Astrocyte of the cerebellum (primary cell): Measurements from ENCODE around the gene CAMTA1.

Experiments
- DNase-seq: peaks from one replicate; pipeline ENCODE4 v3.0.0-alpha.2; 2011; ENCODE audit warnings: low read depth
- H3K4me3 ChIP-seq: 2 replicates; pipeline ENCODE4 v1.5.1; 2011; ENCODE audit warnings: mild to moderate bottlenecking, low read depth, low read length, moderate library complexity
- in situ Hi-C: cut with HindIII; loops from 2 replicates; pipeline ENCODE4 v1.10.0; 2017; ENCODE audit warnings: low sequenced_read_pairs
- TF ChIP-seq, protein P1 (sequence below): IDR thresholded peaks from 2 replicates; pipeline ENCODE4 v1.5.1; 2012; ENCODE audit warnings: low read length, low read depth, moderate library complexity, mild to moderate bottlenecking; ENCODE audit errors: missing control alignments

Gene CAMTA1

DNA sequence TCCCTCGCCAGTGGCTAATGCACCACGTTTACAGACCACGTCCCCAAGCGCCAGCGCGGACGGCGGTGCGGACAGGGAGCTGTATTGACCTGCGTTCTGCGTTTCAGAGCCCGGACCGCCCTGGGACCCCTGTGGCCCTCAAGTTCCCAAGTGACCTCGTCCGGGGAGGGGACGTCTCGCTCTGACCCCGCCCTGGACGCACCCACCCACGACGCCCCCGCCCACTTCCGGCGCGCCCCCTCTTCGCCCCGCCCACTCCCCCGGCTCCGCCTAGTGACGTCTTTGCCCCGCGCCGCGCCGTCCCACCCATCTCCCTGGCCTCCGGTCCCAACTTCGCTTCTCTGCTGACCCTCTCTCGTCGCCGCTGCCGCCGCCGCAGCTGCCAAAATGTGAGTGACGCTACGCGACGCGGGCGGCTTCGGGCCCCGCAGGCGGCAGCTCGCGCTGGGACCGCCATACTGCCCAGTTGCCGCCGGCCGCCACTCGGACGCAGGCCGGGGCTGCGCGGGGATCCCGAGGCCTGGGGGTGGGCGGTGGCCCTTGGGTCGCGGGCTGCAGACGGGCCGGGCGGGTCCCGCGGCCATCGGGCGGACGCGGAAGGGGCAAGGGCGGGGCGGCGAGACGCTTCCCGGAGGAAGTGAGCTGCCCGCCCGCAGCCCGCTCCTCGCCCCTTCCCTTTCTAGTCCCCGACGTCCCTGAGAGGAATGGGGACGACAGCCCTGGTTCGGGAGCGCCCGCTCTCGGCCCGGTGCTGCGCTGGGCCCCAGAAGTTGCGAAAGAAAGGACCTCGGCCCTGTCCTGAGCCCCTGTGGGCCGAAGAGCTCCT, 986.0 kb downstream of the CAMTA1 start, which contains the start of gene VAMP3:
VAMP3 (plus strand) TSS at position 300 of the 826 bp plus-strand sequence; CDS start at position 388, 88 bp downstream.
- TF ChIP-seq, protein P1, sequence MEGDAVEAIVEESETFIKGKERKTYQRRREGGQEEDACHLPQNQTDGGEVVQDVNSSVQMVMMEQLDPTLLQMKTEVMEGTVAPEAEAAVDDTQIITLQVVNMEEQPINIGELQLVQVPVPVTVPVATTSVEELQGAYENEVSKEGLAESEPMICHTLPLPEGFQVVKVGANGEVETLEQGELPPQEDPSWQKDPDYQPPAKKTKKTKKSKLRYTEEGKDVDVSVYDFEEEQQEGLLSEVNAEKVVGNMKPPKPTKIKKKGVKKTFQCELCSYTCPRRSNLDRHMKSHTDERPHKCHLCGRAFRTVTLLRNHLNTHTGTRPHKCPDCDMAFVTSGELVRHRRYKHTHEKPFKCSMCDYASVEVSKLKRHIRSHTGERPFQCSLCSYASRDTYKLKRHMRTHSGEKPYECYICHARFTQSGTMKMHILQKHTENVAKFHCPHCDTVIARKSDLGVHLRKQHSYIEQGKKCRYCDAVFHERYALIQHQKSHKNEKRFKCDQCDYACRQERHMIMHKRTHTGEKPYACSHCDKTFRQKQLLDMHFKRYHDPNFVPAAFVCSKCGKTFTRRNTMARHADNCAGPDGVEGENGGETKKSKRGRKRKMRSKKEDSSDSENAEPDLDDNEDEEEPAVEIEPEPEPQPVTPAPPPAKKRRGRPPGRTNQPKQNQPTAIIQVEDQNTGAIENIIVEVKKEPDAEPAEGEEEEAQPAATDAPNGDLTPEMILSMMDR: no peak
- in situ Hi-C loops: no loop called here

DNA sequence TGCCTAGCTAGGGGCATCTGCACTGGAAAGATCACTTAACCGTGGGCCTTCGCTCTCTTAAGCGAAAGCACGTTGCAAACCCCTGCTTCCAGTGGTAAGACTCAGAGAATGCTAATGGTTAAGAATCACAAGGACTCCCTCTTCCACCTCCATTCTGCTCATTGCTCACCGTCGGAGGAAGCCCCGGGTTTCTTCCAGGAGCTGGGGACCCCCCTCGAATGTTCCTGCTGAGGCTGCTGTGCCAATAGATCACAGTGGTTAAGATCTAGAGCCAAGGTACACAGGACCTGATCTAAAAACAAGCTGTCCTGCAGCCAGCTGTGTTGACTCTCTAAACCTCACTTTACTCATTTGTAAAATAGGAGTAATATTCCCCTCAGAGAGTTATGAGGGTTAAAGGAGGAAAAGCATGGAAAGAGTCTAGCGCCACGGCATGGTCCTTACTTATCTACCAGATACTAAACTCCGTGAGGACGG, 986.6 kb downstream of the CAMTA1 start:
- in situ Hi-C loops: no loop called here
- TF ChIP-seq, protein P1: no peak
- peak overlapping the region; percentile 90 for H3K4me3 ChIP-seq
- no peak for DNase-seq

More for the DNA sequence above, 986.0 kb downstream of the CAMTA1 start, which contains the start of gene VAMP3:
- H3K4me3 ChIP-seq: peak within 1 kb of the TSS; percentile 90
- DNase-seq: peak; percentile 22

DNA sequence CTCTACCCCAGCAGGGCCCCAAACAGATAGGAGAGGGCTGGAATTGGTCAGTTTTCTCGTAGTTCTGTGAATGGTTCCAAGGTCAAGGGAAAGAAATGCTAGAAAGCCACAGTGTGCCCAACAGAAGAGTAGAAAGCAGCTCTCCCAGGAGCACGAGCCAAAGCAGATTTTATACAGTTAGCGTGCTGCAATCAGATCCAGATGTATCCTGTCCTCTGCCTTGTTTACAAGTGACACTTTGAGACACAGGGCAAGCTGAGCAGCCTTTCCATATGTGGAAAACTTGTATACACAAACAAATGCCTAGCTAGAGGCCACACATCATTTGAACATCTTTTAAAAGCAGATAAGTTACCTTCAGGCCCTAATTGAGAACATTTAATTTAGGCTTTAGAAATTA, 992.3 kb downstream of the CAMTA1 start:
- TF ChIP-seq, protein P1: no peak
- no peak for DNase-seq
- no peak overlapping the region for H3K4me3 ChIP-seq
- in situ Hi-C loops: no loop called here

DNA sequence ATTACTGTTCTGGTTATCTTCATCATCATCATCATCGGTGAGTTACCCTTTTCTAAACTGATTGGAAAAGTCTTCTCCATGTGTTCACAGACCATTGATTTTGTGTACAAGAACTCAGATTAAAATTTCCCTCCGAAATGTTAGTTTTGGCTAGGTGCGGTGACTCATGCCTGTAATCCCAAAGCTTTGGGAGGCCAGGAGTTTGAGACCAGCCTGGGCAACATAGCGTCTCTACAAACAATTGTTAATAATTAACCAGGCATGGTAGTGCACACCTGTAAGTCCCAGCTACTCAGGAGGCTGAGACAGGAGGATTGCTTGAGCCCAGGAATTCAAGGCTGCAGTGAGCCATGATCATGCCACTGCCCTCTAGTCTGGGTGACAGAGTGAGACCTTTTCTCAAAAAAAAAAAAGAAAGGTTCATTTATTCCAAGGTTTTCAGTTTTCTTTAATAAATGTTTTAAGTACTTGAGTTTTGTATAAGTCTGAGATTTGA, 992.9 kb downstream of the CAMTA1 start:
- in situ Hi-C loops: no loop called here
- no peak overlapping the region for H3K4me3 ChIP-seq
- DNase-seq: no peak
- TF ChIP-seq, protein P1: no peak

DNA sequence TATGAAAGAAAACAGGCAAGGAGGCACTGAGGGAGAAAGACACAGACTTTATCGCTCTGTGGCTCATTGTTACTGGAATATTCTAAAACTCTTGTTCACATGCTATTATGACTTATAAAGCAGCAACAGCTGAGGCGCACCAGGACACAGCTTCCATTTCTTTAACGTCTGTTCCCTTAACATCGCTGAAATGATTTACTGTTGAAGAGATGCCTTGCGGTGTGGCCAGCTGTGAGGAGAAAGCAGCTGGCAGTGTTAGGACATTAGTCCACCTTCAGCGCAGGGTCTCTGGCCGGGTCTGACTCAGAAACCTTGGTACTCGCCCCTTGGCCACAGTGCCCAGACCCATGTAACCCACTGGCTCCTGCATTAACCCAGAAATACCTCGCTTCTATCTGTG, 995.7 kb downstream of the CAMTA1 start:
- DNase-seq: no peak
- in situ Hi-C loops: no loop called here
- no peak overlapping the region for H3K4me3 ChIP-seq
- TF ChIP-seq, protein P1: no peak

DNA sequence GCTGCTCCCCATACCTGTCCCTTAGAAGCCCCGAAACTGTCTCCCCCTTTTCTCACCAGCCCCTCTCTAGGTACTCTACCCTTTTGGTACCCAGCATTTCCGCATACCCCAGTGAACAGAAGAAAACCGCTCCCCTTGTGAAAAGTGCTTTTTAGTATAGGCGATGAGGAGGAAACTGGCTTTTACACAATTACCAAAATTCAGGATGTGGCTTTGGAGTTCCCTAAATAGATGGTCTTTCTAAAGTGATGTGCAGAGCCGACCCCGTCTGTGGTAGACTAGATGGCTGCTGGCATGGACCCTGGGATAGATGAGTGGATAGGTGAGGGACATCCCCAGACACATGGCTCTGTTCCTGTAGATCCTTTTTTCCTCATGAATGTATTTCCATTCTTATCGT, 996.2 kb downstream of the CAMTA1 start:
- in situ Hi-C loops: no loop called here
- DNase-seq: no peak
- TF ChIP-seq, protein P1: no peak
- no peak overlapping the region for H3K4me3 ChIP-seq
